Right cardiac atrium (tissue), 5 donors: ENCODE measurements around the gene NEUROG1. TPM values are rescaled to one million over a fixed set of nuclear protein-coding genes. Genes with fewer than 3 reads are reported as not detected.
"Not testable (repeated sequence)": the region's sequence is repeated elsewhere in the genome, so short reads cannot be mapped to it uniquely, and the experiment has no call there.

ENCODE experiments used
- ATAC-seq, 2 donors: fragments of 200-7000 bp; cut with Tn5 transposase; one replicate each; pipeline versions ENCODE4 v1.8.0 to v1.9.1; 2020; ENCODE audit warnings: moderate library complexity in 2 of 2, mild to moderate bottlenecking in 1 of 2
- DNase-seq, 3 donors: peaks; one replicate each; pipeline ENCODE4 v3.0.0-alpha.2; 2020
- H3K27ac ChIP-seq: one replicate; pipeline ENCODE4 v1.5.1; 2013; ENCODE audit warnings: mild to moderate bottlenecking, low read length, control low read depth, moderate library complexity
- H3K27me3 ChIP-seq: one replicate; pipeline ENCODE4 v1.6.1; 2013; ENCODE audit not compliant: control insufficient read depth, insufficient read depth
- H3K4me1 ChIP-seq: one replicate; pipeline ENCODE4 v1.6.1; 2013; ENCODE audit warnings: low read length; ENCODE audit not compliant: control insufficient read depth, insufficient read depth
- H3K4me3 ChIP-seq: one replicate; pipeline ENCODE4 v1.5.1; 2013; ENCODE audit warnings: low read length, control low read depth
- H3K9me3 ChIP-seq: one replicate; pipeline ENCODE4 v1.6.1; 2013; ENCODE audit warnings: low read length; ENCODE audit not compliant: control insufficient read depth
- WGBS: extraction: QIAGEN DNeasy Blood & Tissue Kit; methylation state at CpG from one replicate; pipeline ENCODE4 v1.1.7; 2013; 5-methylcytosine and 5-hydroxymethylcytosine counted together
- intact Hi-C, 4 donors: fragments of 100-400 bp; cut with DNase I; formaldehyde crosslinking; loops; one replicate each; pipeline versions ENCODE4 v1.11.0 to v1.14.0; 2022 to 2023
- polyA plus RNA-seq: library from polyadenylated mRNA; stranded (reverse); fragments of 200-250 nt; gene quantifications from one replicate; pipeline ENCODE4 v1.2.3, GENCODE V29; 2013
- total RNA-seq, 4 donors: library from RNA; stranded (reverse); fragmentation: NEBNext Ultra II Directional; extraction: Animal tissue kit (Norgen Biotek cat#: 25700); gene quantifications; one replicate each; pipeline ENCODE4 v1.2.1, GENCODE V29; 2021
- donor health status: healthy with polysubstance abuse.
- donor health status: DM: no; HTN: yes; CAD: no.
- donor health status: DM: no; HTN: no; CAD: no.
- donor health status: DM: no; HTN: yes; CAD: no; lungs with severe emphysema.
- donor health status: DM: yes; HTN: yes; CAD: no.

The NEUROG1 gene
- total and polyA plus RNA-seq, 5 donors, result not detected

DNA sequence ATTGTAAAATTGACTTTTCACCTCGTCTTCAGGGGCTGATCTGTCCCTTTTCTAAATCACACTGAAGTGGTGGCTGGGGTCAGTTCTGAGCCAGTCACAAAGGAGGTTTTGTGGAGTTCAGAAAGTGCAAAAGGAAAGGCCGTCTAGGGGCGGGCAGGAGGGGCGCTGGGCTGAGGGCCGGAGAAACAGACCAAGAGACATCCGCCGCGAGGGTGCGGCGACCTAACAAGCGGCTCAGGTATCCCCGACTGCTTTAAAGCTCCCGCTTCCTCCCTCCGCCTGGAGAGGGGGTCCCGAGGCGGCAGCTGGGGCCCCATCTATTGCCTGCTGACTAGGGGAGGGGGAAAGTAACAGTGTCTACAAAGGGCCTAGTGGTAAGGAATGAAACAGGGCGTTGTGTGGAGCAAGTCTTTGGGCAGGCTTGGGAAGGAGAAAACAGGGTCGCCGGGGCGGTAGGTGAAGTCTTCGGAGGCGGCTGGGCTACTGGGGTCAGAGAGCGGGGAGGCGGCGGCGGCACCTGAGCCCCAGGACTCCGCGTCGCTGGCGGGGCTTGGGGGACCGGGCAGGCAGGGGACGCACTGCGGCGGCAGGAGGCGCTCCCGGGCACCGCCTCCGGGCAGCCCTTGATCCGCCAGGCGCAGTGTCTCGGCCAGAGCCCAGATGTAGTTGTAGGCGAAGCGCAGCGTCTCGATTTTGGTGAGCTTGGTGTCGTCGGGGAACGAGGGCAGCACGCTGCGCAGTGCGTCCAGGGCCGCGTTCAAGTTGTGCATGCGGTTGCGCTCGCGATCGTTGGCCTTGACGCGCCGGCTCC, 950 bp downstream of the NEUROG1 start:
- H3K4me3 ChIP-seq, result no peak overlapping the region
- H3K4me1 ChIP-seq, result no peaks in the 10 kb centered on the region
- 3% methylated on average over 61 of the region's 61 CpGs for WGBS
- H3K27ac ChIP-seq, result no peak overlapping the region
- intact Hi-C loops, result no loop called here
- DNase-seq (no peak), ATAC-seq (no peak)
- H3K9me3 ChIP-seq, result no peaks in the 10 kb centered on the region
- peaks cover 10% of the 10 kb centered on the region for H3K27me3 ChIP-seq

DNA sequence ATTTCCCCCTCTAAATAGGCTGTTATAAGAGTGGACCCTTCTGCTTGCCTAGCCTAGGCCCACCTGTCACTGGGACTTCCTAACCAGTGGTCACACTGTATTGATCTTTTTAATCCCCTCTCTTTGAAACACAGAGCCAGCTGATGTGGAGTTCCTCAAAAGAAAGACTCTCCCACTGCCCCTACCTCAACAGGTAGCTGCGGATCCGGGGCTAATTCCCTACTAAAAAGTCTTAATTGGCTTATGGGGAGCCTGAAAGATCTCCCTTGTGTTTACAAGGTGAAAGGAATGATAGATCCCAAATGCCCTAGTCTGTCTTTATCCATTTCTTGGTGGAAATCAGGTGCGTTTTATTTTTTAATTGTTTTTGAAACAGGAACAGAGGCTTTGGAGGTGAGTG, 2.0 kb downstream of the NEUROG1 start:
- WGBS, result 33% methylated on average over 3 of the region's 3 CpGs
- no peak for ATAC-seq
- Histone ChIP-seq H3K9me3 (no peaks in the 10 kb centered on the region), H3K27me3 (peaks cover 10% of the 10 kb centered on the region), H3K4me3 (no peak overlapping the region), H3K27ac (no peak overlapping the region), H3K4me1 (no peaks in the 10 kb centered on the region)
- no peak for DNase-seq
- intact Hi-C loops, result no loop called here

DNA sequence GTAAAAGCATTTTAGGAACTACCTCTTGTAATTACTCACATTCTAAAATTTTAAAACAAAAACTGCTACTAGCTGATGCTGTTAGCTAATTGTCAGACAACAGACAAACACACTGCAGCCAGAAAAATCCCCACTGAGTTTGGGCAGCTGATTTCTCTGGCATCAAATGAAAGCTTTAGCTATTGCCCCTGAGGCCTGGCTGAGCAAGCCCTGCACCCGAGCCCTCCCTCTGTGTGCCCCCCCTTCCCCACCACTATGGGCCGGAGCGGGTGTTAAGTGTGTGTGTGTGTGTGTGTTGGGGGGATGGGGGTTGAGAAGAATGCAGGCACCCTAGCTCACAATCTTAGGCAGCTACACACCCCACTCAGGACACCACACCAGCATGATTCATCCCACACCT, 2.4 kb downstream of the NEUROG1 start:
- intact Hi-C loops, result no loop called here
- H3K4me3 ChIP-seq, result no peak overlapping the region
- 16% methylated on average over 3 of the region's 3 CpGs for WGBS
- H3K4me1 ChIP-seq, result no peaks in the 10 kb centered on the region
- ATAC-seq (no peak), DNase-seq (no peak)
- no peak overlapping the region for H3K27ac ChIP-seq
- H3K27me3 ChIP-seq, result peaks cover 10% of the 10 kb centered on the region
- H3K9me3 ChIP-seq, result no peaks in the 10 kb centered on the region

DNA sequence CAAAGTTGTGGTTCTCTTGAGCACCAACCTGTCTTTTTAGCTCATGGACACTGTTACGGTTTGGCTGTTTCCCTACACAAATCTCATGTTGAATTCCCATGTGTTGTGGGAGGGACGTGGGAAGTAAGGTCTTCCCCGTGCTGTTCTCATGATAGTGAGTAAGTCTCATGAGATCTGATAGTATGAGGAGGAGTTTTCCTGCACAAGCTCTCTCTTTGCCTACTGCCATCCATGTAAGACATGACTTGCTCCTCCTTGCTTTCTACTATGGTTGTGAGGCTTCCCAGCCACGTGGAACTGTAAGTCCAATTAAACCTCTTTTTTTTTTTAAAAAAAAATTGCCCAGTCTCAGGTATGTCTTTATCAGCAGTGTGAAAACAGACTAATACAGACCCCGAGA, 6.2 kb downstream of the NEUROG1 start:
- H3K27ac ChIP-seq, H3K4me3 ChIP-seq, DNase-seq, ATAC-seq, H3K4me1 ChIP-seq, intact Hi-C loops, H3K9me3 ChIP-seq: not testable (repeated sequence)
- WGBS, result 66% methylated on average over 5 of the region's 5 CpGs
- H3K27me3 ChIP-seq, result peaks cover 12% of the 10 kb centered on the region

DNA sequence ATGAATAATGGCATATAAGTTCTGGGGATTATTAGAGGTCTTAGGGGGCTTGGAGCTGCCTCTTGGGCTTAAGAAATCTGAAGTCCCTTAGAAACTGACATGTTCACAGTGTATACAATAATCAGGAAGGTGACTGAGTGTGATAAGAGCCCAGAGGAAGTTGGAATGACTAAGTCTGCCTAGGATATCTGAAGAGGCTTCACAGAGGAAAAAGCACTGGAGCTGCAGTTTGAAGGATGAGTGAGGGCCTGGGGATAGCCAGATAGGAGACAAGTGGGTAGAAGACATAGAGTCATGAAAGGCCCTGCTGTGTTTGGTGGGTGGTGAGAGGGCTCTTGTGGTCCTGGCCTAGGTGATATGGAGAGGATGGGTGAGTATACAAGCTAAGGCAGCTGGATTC, 8.8 kb downstream of the NEUROG1 start:
- no peaks in the 10 kb centered on the region for H3K9me3 ChIP-seq
- intact Hi-C loops, result no loop called here
- ATAC-seq, result no peak
- no peaks in the 10 kb centered on the region for H3K4me1 ChIP-seq
- H3K4me3 ChIP-seq, result no peak overlapping the region
- H3K27ac ChIP-seq, result no peak overlapping the region
- no peak for DNase-seq
- peaks cover 7% of the 10 kb centered on the region for H3K27me3 ChIP-seq

DNA sequence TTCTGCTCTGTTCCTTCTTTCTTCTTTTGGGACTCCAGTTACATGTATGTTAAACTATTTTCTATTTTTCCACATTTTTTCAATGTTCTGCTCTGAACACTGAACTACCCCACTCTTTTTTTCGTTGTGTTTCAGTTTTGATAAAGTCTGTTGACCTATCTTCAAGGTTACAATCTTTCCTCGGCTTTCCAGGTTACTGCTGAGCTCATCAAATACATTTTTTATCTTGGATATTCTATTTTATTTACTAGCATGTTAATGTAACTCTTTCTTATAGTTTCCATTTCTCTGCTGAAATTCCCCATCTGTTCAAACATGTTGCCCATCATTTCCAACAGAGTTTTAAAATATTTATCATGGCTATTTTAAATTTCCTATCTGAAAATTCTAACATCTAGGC, 13.8 kb downstream of the NEUROG1 start:
- H3K4me1 ChIP-seq, result no peaks in the 10 kb centered on the region
- intact Hi-C loops, result no loop called here
- peaks cover 2% of the 10 kb centered on the region for H3K27me3 ChIP-seq
- H3K9me3 ChIP-seq, result no peaks in the 10 kb centered on the region
- H3K4me3 ChIP-seq, result no peak overlapping the region
- DNase-seq (no peak), ATAC-seq (no peak)
- no peak overlapping the region for H3K27ac ChIP-seq
- WGBS, result 45% methylated on average over 2 of the region's 2 CpGs

DNA sequence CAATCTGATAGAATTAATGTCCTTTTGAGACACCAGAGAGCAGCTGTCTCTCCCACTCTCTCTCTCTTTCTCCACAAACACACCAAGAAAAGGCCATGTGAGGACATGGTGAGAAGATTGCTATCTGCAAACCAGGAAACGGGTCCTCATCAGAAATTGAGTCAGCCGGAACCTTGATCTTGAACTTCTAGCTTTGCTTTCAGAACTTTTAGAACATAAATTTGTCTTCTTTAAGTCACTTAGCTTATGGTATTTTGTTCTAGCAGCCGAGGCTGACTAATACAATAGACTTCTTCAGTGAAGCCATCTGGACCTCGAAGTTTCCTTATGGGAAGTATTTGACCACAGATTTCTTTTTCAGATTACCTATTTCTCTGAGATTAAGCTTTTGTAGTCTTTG, 18.1 kb downstream of the NEUROG1 start:
- Histone ChIP-seq H3K4me3 (no peak overlapping the region), H3K9me3 (no peaks in the 10 kb centered on the region), H3K4me1 (no peaks in the 10 kb centered on the region), H3K27me3 (no peaks in the 10 kb centered on the region), H3K27ac (no peak overlapping the region)
- ATAC-seq (no peak), DNase-seq (no peak)
- intact Hi-C loops, result no loop called here
- 83% methylated on average over 4 of the region's 4 CpGs for WGBS

DNA sequence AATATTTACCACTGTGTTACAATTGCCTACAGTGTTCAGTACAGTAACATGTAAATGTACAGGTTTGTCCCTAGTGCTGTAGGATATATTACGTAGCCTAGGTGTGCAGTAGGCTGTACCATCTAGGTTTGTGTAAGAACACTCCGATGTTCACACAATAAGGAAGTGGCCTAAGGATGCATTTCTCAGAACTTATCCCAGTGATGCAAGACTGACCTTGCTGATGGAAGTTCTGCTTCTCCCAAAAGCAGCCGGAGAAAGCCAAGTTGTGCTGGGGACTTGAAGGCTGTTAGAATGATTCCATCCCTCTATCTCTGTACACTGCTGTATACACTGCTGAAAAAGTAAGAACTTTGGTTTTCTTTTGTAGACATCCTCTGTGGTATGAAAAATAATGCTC, 21.6 kb downstream of the NEUROG1 start:
- Histone ChIP-seq H3K27me3 (peaks cover 3% of the 10 kb centered on the region), H3K27ac (no peak overlapping the region), H3K4me3 (no peak overlapping the region), H3K9me3 (no peaks in the 10 kb centered on the region), H3K4me1 (no peaks in the 10 kb centered on the region)
- no peak for ATAC-seq
- no peak for DNase-seq
- WGBS, result 90% methylated on average over 3 of the region's 3 CpGs
- intact Hi-C loops, result no loop called here

DNA sequence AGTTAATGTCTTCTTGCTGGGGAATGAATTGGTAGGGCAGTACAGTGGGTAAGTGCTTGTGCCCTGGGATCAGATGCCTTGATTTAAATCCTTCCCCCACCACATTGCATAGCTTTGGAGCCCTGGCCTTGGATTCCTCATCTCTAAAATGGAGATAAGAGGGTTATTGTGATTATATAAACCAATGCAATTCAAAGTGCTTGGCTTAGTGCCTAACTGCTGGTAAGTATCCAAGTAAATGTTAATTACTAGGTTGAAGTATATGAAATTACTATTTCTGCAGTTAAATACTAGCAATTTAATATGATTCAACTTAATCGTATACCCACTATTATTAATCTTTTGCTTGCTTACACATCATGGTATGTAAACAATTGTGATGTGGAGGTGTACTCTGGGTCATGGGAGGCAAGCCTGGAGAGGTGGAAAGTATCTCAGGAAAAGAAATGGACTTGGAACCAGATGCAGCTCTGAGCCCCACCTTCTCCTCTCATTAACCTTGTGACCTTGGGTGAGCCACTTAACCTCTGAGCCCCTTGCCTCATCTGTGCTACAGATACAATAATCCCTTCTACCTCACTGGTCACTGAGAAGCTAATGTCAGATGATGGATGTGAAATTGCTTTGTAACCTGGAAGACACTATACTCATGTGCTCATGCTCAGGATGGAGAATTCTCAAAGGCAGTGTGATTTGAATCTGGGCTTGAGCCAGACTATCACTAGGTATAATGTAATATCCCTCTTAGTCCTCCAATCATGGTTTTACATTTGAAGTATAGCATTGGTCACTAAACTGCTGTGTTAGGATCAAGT, 23.8 kb downstream of the NEUROG1 start:
- Histone ChIP-seq H3K9me3 (no peaks in the 10 kb centered on the region), H3K4me1 (no peaks in the 10 kb centered on the region), H3K4me3 (no peak overlapping the region), H3K27me3 (peaks cover 3% of the 10 kb centered on the region), H3K27ac (no peak overlapping the region)
- intact Hi-C loops, result no loop called here
- WGBS, result 77% methylated on average over 1 of the region's 1 CpG
- no peak for ATAC-seq
- no peak for DNase-seq

DNA sequence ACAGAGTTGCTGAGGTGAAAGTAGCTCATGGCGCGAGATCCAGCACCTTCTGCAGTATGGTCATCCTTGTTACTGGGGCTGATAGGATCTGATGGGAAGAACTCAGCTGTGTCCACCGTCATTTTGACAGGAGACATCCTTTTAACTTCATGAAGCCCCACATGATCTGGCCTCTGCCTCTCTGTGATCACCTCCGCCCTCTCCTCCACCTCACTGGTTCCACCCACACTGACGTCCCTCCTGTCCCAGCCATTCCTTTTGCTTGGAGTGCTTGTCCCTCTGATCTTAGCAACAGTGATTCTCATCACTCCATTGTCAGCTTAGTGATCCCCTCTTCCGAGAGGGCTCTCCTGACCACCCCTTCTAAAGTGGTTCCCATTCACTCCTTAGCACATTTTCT, 25.8 kb downstream of the NEUROG1 start:
- Histone ChIP-seq H3K4me3 (no peak overlapping the region), H3K27ac (no peak overlapping the region), H3K4me1 (no peaks in the 10 kb centered on the region), H3K27me3 (peaks cover 3% of the 10 kb centered on the region), H3K9me3 (no peaks in the 10 kb centered on the region)
- WGBS, result 66% methylated on average over 6 of the region's 6 CpGs
- ATAC-seq (no peak), DNase-seq (no peak)
- intact Hi-C loops, result no loop called here

DNA sequence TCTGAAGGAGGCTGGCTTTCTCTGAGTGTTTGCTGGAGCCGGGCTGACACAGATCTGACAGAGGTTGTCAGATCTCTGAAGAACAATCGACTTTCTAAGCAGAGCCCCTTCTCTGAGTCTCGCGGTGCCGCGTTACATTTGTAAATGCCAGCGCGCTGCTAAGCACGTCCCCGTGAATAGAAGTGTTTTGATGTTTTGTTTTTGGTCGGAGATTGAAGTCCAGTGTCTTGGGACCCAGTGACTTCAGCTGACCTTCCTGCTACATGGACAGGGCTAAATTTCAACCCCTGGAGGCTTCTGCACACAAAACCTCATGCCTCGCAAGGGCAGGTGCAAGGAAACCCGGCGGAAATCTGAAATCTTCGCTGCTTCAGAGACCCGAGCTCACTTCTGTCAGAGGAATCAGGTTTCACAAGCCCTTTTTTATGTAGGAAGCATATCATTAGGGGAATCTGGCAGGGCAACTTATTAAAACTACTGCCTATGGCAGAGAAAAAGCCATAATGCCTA, 27.2 kb downstream of the NEUROG1 start:
- WGBS, result 7% methylated on average over 16 of the region's 16 CpGs
- DNase-seq, result no peak
- no peak overlapping the region for H3K4me3 ChIP-seq
- ATAC-seq, result no peak
- peaks cover 3% of the 10 kb centered on the region for H3K27me3 ChIP-seq
- no peaks in the 10 kb centered on the region for H3K4me1 ChIP-seq
- no peaks in the 10 kb centered on the region for H3K9me3 ChIP-seq
- intact Hi-C loops, result no loop called here
- H3K27ac ChIP-seq, result no peak overlapping the region
